ENCODE results near the gene KRTAP5-7.

GRCh38 chr11:71538666-71538990 is 11.6 kb downstream of the KRTAP5-7 start:
- TF ChIP-seq CTCF (conservative IDR thresholded peaks at IDR 0.05), result no peak
- TF ChIP-seq EZH2 (IDR thresholded peaks at IDR 0.05; ENCODE audit: low read depth), result no peak

All from PC-9 (cell line).